Memory B cell (primary cell): Measurements from ENCODE around the gene CD151.

Experiments
- ATAC-seq: fragments of 150-1000 bp; cut with Tn5 transposase; 2 replicates; pipeline ENCODE4 v1.10.0; 2021; ENCODE audit warnings: low read depth, mild to moderate bottlenecking, moderate library complexity
- DNase-seq, 2 donors: peaks; one replicate each; pipeline ENCODE4 v3.0.0; 2022; ENCODE audit warnings: low spot score in 2 of 2
- H3K27ac Mint-ChIP-seq: one replicate; pipeline ENCODE4 v1.8.0; 2022; ENCODE audit warnings: mild to moderate bottlenecking, moderate library complexity, mixed read lengths
- H3K27me3 Mint-ChIP-seq: one replicate; pipeline ENCODE4 v1.8.0; 2022; ENCODE audit warnings: mixed read lengths
- H3K36me3 Mint-ChIP-seq: one replicate; pipeline ENCODE4 v1.8.0; 2022; ENCODE audit warnings: mild to moderate bottlenecking, mixed read lengths
- H3K4me1 Mint-ChIP-seq: one replicate; pipeline ENCODE4 v1.8.0; 2022; ENCODE audit warnings: mixed read lengths
- H3K4me3 Mint-ChIP-seq: one replicate; pipeline ENCODE4 v1.8.0; 2022; ENCODE audit warnings: mild to moderate bottlenecking, moderate library complexity, mixed read lengths
- H3K9me3 Mint-ChIP-seq: one replicate; pipeline ENCODE4 v1.8.0; 2022; ENCODE audit warnings: mixed read lengths

The CD151 gene

DNA sequence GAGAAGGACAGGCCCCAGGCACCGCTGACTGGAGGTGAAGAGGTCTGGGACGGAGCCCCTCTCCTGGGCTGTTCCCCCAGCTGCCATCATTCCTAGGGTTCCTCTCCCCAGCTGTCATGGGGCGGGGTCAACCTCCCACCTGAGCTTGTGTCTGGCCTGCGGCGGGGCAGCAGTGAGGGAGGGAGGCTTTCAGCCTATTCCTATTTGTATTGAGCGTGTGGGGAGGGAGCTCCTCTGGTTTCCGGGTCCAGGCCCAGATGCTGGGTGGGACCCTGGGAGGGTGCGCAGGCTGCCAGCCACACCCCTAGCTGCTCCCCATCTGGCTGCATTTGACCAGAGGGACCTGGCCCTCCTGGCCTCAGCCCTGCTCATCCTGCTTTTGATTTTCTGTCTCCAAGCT, 23.6 kb downstream of the CD151 start:
- Mint-ChIP-seq H3K27ac (no peak overlapping the region), H3K9me3 (no peaks in the 10 kb centered on the region), H3K27me3 (peaks cover 15% of the 10 kb centered on the region), H3K4me3 (no peak overlapping the region), H3K36me3 (no peaks in the 10 kb centered on the region), H3K4me1 (peaks cover 4% of the 10 kb centered on the region)
- DNase-seq (no peak), ATAC-seq (no peak)

DNA sequence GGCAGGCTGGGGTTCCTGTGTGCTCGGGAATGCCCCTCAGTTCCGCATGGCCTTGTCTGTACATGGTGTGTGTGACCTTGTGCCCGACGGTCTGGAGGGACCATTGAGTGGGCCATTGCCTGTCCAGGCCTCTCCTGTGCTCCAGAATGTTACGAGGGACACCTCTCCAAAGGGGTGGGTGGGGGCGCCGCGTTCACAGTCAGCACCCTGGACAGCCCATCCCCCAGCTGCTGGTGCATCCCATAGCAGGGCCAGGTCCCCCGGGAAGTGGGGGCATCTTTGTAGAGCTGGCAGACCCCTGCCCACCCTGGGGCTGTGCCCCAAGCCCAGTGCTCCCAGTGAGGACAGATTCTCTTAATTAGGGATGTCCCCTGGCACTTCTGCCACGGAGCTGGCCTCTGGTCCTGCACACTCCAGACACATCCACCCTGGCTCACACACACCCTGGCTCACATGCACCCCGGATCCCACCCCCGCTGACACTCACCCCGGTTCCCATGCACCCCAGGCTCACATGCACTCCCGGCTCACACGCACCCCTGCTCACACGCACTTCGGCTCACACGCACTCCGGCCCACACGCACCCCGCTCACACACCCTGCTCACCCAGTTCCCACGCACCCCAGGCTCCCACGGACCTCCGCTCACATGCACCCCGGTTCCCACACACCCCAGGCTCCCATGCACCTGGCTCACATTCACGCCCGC, 25.5 kb downstream of the CD151 start:
- peaks cover 9% of the 10 kb centered on the region for H3K27me3 Mint-ChIP-seq
- no peaks in the 10 kb centered on the region for H3K9me3 Mint-ChIP-seq
- DNase-seq (no peak), ATAC-seq (no peak)
- H3K36me3 Mint-ChIP-seq: no peaks in the 10 kb centered on the region
- no peak overlapping the region for H3K4me3 Mint-ChIP-seq
- H3K27ac Mint-ChIP-seq: no peak overlapping the region
- H3K4me1 Mint-ChIP-seq: peaks cover 4% of the 10 kb centered on the region

DNA sequence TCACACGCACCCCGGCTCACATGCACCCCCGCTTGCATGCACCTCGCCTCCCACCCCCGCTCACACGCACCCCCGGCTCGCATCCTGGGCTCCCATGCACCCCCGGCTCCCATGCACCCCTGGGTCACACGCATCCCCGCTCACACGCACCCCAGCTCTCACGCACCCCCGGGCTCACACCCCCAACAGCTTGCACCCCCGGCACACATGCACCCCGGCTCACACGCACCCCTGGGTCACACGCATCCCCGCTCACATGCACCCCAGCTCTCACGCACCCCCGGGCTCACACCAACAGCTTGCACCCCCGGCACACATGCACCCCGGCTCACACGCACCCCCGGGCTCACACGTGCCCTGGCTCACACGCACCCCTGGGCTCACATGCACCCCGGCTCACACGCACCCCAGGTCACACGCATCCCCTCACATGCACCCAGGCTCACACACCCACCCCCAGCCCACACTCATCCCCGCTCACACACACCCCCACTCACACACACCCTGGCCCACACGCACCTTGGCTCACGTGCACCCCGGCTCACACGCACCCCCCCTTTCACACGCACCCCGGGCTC, 26.1 kb downstream of the CD151 start:
- H3K9me3 Mint-ChIP-seq: no peaks in the 10 kb centered on the region
- no peak overlapping the region for H3K4me3 Mint-ChIP-seq
- ATAC-seq (no peak), DNase-seq (no peak)
- peaks cover 4% of the 10 kb centered on the region for H3K4me1 Mint-ChIP-seq
- H3K27ac Mint-ChIP-seq: no peak overlapping the region
- peaks cover 9% of the 10 kb centered on the region for H3K27me3 Mint-ChIP-seq
- no peaks in the 10 kb centered on the region for H3K36me3 Mint-ChIP-seq

DNA sequence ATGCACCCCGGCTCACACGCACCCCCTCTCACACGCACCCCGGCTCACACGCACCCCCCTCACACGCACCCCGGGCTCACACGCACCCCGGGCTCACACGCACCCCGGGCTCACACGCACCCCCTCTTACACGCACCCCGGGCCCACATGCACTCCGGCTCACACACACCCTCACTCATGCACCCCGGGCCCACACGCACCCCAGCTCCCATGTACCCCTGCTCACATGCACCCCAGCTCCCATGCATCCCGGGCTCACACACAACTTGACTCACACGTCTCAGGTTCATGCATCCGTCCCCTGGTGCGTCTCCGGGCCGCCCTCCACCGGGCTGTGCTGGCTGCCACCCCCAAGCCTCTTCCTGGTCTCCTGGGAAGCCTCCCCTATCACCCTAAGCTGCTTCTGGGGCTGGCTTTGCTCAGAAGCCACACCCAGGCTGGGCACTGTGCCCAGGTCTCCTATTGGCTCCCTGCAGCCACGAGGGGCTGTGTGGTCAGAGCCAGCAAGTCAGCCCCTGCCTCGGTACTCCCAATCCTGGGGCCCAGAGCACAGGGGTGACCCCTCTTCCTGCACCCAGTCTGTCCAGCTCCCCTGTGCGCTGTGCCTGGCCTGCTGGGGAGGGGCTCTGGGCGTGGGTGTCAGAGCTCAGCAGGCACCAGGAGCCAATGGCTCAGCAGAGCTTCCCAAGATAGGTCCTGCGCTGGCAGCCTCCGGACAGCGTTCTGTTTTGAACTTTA, 26.8 kb downstream of the CD151 start:
- peaks cover 4% of the 10 kb centered on the region for H3K4me1 Mint-ChIP-seq
- no peak for DNase-seq
- H3K36me3 Mint-ChIP-seq: no peaks in the 10 kb centered on the region
- ATAC-seq: no peak
- no peaks in the 10 kb centered on the region for H3K9me3 Mint-ChIP-seq
- peaks cover 9% of the 10 kb centered on the region for H3K27me3 Mint-ChIP-seq
- H3K27ac Mint-ChIP-seq: no peak overlapping the region
- no peak overlapping the region for H3K4me3 Mint-ChIP-seq

DNA sequence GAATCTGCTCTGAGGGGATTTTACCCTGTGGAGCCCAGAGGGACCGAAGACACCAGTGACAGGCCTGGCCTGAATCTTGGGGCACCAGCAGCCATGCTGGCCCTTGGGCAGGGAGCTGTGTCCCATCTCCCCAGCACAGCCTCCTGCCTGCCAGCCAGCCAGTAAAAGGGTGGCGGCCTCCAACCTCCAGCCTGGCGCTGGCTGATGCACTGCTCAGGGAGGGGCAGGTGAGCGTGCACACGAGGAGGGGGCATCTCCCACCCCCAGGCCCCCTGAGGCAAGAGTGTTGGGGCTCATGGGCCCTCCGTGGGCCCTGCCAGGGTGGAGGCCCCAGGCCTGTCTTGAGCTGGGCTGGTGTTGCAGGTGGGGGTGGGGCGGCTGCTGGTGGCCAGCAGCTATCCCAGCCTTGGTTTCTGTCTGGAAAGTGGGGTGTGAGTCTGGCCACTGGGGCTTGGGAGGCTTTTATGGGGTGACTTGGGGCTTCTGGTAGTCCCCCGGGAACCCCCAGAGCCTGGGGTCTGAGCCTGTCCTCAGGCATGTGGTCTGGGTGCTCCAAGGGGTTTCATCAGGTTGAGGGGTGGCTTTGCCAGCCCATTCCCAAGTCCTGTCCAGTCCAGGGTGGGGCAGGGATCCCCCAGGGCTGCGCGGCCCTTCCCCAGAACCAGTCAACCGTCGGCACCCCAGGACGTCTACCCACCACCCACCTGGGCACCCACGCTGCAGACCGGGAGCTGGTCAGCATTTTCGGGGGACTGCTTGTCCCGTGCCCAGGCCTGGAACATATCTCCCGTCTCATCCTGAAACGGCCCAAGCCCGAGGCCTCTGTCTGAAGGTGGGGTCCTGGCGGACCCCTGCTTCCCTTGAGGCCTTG, 27.7 kb downstream of the CD151 start:
- Mint-ChIP-seq H3K4me1 (peaks cover 4% of the 10 kb centered on the region), H3K4me3 (no peak overlapping the region), H3K27me3 (peaks cover 9% of the 10 kb centered on the region), H3K36me3 (no peaks in the 10 kb centered on the region), H3K9me3 (no peaks in the 10 kb centered on the region), H3K27ac (no peak overlapping the region)
- ATAC-seq (no peak), DNase-seq (no peak)

DNA sequence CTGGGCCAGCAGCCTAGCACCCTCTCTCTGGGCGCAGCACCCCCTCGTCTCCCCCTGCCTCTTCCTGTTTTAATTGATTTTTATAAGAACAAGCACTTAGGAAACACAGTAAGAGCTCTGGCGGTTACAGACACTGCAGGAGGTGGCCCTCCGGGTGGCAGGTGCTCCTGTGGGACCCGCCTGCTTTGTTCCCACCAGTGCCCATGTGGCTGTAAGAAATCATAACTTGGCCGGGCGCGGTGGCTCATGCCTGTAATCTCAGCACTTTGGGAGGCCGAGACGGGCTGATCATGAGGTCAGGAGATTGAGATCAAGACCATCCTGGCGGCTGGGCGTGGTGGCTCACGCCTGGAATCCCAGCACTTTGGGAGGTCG, 28.3 kb downstream of the CD151 start:
- Mint-ChIP-seq H3K9me3 (no peaks in the 10 kb centered on the region), H3K27ac (no peak overlapping the region), H3K27me3 (peaks cover 9% of the 10 kb centered on the region), H3K36me3 (no peaks in the 10 kb centered on the region), H3K4me1 (peaks cover 4% of the 10 kb centered on the region), H3K4me3 (no peak overlapping the region)
- ATAC-seq: no peak
- no peak for DNase-seq

DNA sequence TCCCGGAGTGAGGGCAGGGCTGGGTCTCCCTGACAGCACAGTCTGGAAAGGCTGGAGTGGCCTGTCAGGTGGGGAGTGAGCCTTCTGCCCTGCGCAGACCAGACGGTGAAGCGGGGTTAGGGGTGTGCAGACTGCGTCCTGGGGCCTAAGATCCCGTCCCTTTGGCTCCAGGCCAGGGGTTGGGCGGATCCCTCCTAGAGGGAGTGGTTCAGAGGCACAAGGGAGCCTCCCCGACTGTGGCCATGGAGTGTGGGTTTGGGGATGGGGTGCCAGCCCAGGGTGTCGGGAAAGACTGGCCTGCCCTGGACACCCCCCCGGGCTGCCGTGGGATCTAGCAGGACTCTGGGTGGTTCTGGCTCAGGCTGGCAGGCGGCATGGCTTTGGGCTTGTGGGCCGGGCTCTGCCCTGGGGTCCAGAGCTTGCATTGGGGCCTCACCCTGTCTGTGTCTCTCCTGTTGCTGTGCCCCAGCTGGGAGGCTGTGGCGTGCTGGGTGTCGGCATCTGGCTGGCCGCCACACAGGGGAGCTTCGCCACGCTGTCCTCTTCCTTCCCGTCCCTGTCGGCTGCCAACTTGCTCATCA, 29.4 kb downstream of the CD151 start:
- H3K27me3 Mint-ChIP-seq: peaks cover 9% of the 10 kb centered on the region
- H3K36me3 Mint-ChIP-seq: no peaks in the 10 kb centered on the region
- no peak overlapping the region for H3K27ac Mint-ChIP-seq
- ATAC-seq: no peak
- H3K9me3 Mint-ChIP-seq: no peaks in the 10 kb centered on the region
- H3K4me1 Mint-ChIP-seq: peaks cover 4% of the 10 kb centered on the region
- DNase-seq: no peak
- no peak overlapping the region for H3K4me3 Mint-ChIP-seq

DNA sequence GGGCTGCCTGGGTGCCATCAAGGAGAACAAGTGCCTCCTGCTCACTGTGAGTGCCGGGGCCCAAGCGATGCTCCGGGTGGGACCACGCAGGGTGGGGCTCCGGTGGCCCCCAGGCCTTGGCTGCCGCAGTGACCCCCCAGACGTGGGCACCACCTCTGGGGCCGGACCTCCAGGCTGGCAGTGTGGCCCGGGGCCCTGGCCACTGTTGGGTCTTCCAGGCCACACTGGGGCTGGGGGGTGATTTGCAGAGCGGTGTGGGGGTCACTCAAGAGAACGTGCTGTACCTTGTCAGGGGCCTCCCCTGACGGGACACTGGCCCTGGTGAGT, 29.9 kb downstream of the CD151 start:
- Mint-ChIP-seq H3K4me1 (peaks cover 4% of the 10 kb centered on the region), H3K4me3 (no peak overlapping the region)

DNA sequence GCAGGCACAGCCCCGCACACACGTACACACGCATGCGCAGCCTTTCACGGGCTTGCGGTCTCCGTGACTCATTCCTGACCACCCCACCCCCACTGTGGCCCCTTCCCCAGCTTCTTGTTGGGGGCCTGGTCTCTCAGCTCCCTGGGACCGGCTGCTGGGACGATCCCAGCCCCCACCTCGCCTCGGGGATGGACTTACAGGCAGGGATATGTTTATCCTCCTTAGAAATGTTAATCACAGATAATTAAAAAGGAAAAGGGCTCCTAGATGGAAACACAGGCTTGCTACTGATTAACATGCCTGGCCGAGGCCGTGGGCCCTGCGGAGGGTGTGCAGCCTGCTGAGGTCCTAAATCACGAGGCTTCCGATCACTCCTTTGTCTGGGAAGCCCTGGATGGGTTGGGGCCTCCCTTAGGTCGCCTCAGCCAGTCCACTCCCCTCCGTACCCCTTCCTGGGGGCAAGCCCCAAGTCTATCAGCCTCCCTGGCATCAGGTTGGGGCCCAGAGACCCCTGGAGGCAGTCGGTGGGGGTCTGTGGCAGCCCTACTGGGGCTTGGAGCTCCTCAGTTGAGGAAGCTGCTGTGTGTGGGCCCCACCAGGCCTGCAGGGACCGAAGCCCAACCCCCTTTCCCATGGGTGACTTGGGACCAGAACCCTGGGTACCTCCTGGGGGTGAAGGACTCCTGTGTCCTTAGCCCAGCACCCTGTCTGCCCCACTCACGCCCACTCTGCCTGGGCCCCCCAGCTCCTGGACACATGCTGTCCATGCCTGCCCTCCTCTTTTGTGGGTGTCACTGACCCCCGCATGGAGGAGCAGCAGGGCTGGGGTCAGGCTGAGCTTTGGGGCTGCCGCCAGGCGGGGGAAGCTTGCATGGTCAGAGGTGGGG, 30.5 kb downstream of the CD151 start:
- DNase-seq (no peak), ATAC-seq (no peak)
- Mint-ChIP-seq H3K27ac (no peak overlapping the region), H3K4me1 (peaks cover 3% of the 10 kb centered on the region), H3K9me3 (no peaks in the 10 kb centered on the region), H3K36me3 (no peaks in the 10 kb centered on the region), H3K27me3 (peaks cover 8% of the 10 kb centered on the region), H3K4me3 (no peak overlapping the region)

More for the DNA sequence above, 29.9 kb downstream of the CD151 start:
- H3K27me3 Mint-ChIP-seq: peaks cover 9% of the 10 kb centered on the region
- ATAC-seq: no peak
- DNase-seq: no peak
- no peaks in the 10 kb centered on the region for H3K36me3 Mint-ChIP-seq
- H3K9me3 Mint-ChIP-seq: no peaks in the 10 kb centered on the region
- no peak overlapping the region for H3K27ac Mint-ChIP-seq

DNA sequence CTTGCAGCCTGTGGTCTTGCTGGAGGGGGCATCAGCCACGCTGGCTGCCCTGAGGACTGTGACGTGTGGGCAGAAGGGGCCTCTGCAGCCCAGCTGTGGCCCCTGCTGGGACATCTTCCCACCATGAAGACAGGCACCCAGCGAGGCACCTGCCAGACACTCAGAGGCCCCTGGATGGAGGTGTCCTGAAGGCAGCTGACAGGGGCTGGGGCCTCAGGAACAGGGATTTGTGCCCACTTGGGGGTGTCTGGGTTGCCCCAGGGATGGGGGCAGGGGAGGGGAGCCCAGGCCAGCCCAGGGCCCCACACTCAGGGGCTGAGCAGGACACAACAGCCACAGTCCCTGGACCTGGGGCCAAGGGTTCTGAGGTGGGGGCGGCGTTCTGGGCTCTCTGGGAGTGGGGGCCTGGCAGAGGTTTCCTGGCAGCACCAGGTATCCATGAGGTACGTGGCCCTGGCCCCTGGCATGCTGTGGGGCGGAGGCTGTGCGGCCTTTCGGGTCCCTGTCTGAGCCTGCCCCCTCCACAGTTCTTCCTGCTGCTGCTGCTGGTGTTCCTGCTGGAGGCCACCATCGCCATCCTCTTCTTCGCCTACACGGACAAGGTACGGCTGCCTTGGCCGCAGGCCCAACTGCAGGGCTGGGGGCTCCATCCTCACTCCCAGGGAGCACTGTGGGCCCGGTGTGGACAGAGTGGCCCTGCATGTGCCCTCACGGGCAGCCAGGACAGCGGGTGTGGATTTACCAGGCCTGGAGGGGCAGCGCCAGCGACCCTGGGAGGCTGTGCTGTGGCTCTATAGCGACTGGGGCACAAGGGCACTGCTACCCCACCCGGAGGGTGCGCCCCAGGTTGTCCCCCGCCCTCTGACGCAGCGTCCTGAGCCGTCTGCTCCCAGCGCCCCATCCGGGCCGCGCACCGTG, 31.4 kb downstream of the CD151 start:
- Mint-ChIP-seq H3K27ac (no peak overlapping the region), H3K4me3 (no peak overlapping the region), H3K4me1 (no peaks in the 10 kb centered on the region)

DNA sequence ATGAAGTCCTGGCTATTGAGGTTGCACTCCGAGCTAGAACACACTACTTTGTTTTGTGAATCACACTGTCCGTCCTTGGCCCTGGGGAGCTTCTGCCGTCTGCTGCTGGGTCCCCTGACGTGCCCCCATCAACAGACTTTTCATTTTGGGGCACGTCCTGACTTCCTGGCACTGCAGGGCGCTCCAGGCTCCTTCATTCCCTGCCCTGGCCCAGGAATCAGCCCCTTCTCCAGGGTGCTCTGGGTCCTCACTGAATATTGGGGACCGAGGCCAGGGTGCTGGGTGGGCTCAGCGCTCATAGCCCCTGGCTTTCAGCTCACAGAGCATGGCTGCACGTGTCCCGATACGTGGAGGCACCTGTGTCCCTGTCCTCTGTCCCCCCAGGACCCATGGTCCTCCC, 32.1 kb downstream of the CD151 start:
- Mint-ChIP-seq H3K27ac (no peak overlapping the region), H3K36me3 (peaks cover 2% of the 10 kb centered on the region), H3K4me3 (no peak overlapping the region), H3K27me3 (no peaks in the 10 kb centered on the region), H3K9me3 (no peaks in the 10 kb centered on the region), H3K4me1 (no peaks in the 10 kb centered on the region)
- DNase-seq: no peak
- ATAC-seq: no peak

More for the DNA sequence above, 31.4 kb downstream of the CD151 start:
- Mint-ChIP-seq H3K27me3 (peaks cover 5% of the 10 kb centered on the region), H3K36me3 (peaks cover 2% of the 10 kb centered on the region), H3K9me3 (no peaks in the 10 kb centered on the region)
- DNase-seq (no peak), ATAC-seq (no peak)
